GM08714 (cell line): ENCODE data around the gene CPTP.

ENCODE experiments used
- H3K4me3 ChIP-seq: fragments of 200-500 bp; sonication (Bioruptor generic); 2 replicates; pipeline ENCODE4 v1.5.1; 2014; ENCODE audit warnings: mild to moderate bottlenecking, low read length, inconsistent platforms
- ZNF274 ChIP-seq: IDR thresholded peaks from 2 replicates; pipeline ENCODE4 v1.6.1; 2012; ENCODE audit warnings: mild to moderate bottlenecking, low read depth, low read length

CPTP gene

GRCh38 chr1:1347663-1348419 is 23.2 kb downstream of the CPTP start:
- TF ChIP-seq ZNF274, result no peak
- H3K4me3 ChIP-seq, result peak overlapping the region; percentile 89

- no peak for TF ChIP-seq ZNF274
- H3K4me3 ChIP-seq, result peak overlapping the region; percentile 89
Measured at GRCh38 chr1:1348420-1349255, 24.0 kb downstream of the CPTP start.

- TF ChIP-seq ZNF274, result no peak
- H3K4me3 ChIP-seq, result peak within 1 kb of the TSS; percentile 89
Measured at GRCh38 chr1:1349256-1350012, 24.8 kb downstream of the CPTP start, which contains the start of gene DVL1. Gene DVL1, minus strand, starts transcription at chr1:1349418. Its CDS starts 353 bp downstream, at chr1:1349065.

GRCh38 chr1:1351511-1352427 is 27.2 kb downstream of the CPTP start:
- no peak overlapping the region for H3K4me3 ChIP-seq
- no peak for TF ChIP-seq ZNF274

- H3K4me3 ChIP-seq, result no peak overlapping the region
Measured at GRCh38 chr1:1352786-1353388, 28.3 kb downstream of the CPTP start.

GRCh38 chr1:1353389-1354151 is 29.0 kb downstream of the CPTP start:
- H3K4me3 ChIP-seq, result no peak overlapping the region
- no peak for TF ChIP-seq ZNF274

More at GRCh38 chr1:1352786-1353388, 28.3 kb downstream of the CPTP start:
- no peak for TF ChIP-seq ZNF274

- no peak for TF ChIP-seq ZNF274
Measured at GRCh38 chr1:1354271-1355247, 30.0 kb downstream of the CPTP start.

GRCh38 chr1:1355416-1355815 is 30.8 kb downstream of the CPTP start:
- TF ChIP-seq ZNF274, result no peak
- no peak overlapping the region for H3K4me3 ChIP-seq

More at GRCh38 chr1:1354271-1355247, 30.0 kb downstream of the CPTP start:
- H3K4me3 ChIP-seq, result no peak overlapping the region

GRCh38 chr1:1356166-1356795 is 31.7 kb downstream of the CPTP start:
- no peak for TF ChIP-seq ZNF274

GRCh38 chr1:1356796-1357401 is 32.3 kb downstream of the CPTP start:
- TF ChIP-seq ZNF274, result no peak
- no peak overlapping the region for H3K4me3 ChIP-seq

More at GRCh38 chr1:1356166-1356795, 31.7 kb downstream of the CPTP start:
- no peak overlapping the region for H3K4me3 ChIP-seq
